HG03575 (cell line): ENCODE data around the gene DLX1.
"Not testable (repeated sequence)": the region's sequence is repeated elsewhere in the genome, so short reads cannot be mapped to it uniquely, and the experiment has no call there.

ENCODE experiments used
- ATAC-seq: cut with Tn5 transposase; IDR thresholded peaks from one replicate; pipeline ENCODE4 v1.9.1; 2021; ENCODE audit not compliant: unreplicated experiment, insufficient number of reproducible peaks, low FRiP score; ENCODE audit errors: extremely low read depth

Gene DLX1

GRCh38 chr2:172106108-172106961 is 21.0 kb downstream of the DLX1 start:
- ATAC-seq: no peak

DNA sequence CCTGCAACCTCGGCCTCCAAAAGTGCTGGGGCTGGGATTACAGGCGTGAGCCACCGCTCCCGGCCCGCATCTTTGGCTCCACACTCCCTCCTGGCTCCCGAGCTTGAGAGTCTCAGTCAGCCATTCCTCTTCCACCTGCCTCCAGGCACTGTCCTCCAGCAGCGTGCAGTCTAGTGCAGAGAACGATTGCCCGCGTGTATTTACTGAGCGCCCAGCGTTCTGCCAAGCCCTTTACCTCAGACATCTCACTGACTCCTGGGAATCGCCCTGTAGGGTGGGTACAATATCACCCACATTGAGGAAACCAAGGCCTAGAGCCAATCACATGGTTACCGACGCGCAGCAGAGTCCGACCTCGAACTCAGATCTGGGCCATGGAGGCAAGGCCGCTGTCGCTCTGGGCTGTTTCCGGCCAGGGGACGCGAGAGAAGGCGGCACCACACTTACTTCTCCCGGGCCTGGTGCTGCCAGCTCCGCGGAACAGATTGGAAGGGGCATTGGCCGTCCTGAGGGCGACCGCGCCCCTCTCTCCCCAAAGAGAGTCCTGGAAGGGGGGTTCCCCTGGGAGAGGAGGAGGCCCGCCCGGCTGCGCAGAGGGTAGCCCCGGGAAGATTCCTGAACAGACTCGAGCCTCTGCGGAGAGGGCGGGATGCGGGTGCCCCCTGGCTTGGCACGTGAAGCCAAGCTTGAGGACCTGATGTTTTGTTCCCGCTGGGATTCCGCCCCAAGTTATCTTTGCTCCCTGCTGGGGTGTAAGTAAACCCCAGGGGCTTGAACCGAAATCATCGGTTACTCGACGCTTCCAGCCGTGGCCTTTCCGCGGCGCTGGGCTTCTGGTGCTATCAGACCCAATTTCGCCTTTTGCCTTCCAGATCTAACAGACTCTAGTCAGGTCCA is 22.6 kb downstream of the DLX1 start:
- no peak for ATAC-seq

DNA sequence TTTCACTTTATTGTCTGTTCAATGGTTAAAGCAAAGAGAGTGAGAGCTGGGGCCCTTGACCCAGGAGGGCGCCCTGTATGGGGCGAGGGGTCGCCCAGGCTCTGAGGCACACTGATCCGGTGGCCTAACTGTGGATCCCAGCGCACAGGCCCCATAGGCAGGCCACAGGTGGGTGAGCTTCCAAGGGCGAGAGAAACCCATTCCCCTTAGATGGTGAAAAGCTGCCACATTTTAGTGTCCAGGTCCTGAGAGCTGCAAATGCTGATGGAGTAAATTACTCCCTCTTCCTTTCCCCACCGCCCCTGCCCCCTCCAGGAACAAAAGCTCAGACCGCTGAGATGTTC is 23.3 kb downstream of the DLX1 start:
- ATAC-seq: no peak

DNA sequence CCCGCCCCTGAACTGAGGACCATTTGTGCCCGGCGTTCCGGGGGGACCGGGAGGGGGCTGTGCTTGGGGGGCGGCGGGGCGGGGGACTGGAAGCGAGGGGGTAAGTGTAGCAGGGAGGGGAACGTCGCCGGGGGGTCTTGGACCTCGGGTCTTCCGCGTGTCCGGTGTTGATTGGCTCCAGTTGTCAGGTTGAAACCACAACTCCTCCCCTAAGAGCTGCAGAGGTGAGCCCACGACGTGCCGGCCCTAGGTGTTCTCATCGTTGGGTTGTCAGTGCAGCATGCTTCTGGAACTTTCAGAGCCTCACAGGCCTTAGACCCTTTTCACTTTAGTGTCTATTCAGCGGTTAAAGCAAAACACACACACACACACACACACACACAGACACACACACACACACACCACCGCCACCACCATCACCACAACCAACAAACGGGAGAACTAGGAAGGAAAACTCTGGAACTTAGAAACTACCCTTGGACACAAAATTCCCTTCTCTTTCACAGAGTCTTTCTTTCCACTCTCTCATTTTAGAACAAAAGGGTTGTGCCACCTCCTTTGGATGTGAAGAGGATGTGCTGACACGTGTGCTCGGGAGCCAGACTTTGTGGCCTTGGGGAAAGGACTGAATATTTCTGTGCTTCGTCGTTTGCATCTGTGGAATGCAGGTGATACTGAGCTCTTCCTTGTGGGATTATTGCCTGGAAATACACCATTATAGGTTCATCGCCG is 24.1 kb downstream of the DLX1 start:
- ATAC-seq: no peak

GRCh38 chr2:172109988-172110811 is 24.9 kb downstream of the DLX1 start:
- no peak for ATAC-seq

DNA sequence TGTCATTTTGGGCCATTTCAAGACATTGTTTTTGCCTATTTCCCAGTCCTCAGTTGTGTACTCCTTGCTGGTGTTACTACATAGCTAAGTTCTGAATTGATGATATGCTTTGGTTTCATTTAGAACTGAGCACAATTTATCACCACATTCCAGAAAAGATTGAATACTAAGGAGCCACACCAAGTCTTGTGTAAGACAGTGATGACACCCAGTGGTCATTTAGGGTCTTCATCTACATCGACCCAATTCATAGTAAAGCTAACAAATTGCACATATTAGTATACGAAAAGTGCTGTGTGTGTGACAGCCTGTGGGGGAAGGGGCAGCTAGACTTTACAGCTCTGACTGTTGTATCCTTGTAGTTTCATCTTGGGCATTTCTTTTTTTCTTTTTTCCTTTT is 28.3 kb downstream of the DLX1 start:
- no peak for ATAC-seq

DNA sequence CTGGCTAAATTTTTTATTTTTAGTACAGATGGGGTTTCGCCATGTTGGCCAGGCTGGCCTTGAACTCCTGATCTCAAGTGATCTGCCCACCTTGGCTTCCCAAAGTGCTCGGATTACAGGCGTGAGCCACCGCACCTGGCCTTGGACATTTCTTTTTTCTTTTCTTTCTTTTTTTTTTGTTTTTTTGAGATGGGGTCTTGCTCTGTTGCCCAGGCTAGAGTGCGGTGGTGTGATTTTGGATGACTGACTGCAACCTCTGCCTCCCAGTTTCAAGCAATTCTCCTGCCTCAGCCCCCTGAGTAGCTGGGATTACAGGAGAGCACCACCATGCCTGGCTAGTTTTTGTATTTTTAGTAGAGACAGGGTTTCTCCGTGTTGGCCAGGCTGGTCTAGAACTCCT is 28.9 kb downstream of the DLX1 start:
- not testable (repeated sequence) for ATAC-seq

GRCh38 chr2:172114579-172114978 is 29.3 kb downstream of the DLX1 start:
- ATAC-seq: no peak

DNA sequence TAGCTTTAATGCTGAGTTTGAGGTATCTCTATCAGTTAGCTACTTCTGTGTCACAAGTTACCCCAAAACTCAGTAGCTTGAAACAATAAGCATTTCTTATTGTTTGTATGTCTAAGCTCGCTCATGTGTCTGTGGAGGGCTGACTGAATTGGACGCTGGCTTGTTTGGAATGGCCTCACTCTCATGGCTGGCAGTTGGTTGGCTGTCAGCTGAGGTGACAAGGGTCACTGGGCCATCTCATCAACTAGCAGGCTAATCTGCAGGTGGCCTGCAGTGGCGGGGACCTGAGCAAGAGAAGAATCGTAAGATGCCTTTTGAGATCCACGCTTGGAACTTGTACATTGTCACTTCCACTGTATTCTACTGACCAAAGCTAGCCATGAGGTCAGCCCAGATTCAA is 30.8 kb downstream of the DLX1 start:
- ATAC-seq: no peak

- no peak for ATAC-seq
Observed at GRCh38 chr2:172119089-172119488, 33.8 kb downstream of the DLX1 start.

- ATAC-seq: no peak
Observed at GRCh38 chr2:172120118-172120517, 34.8 kb downstream of the DLX1 start.

- ATAC-seq: no peak
Observed at GRCh38 chr2:172128484-172128883, 43.2 kb downstream of the DLX1 start.

- no peak for ATAC-seq
Observed at GRCh38 chr2:172129404-172129803, 44.1 kb downstream of the DLX1 start.

DNA sequence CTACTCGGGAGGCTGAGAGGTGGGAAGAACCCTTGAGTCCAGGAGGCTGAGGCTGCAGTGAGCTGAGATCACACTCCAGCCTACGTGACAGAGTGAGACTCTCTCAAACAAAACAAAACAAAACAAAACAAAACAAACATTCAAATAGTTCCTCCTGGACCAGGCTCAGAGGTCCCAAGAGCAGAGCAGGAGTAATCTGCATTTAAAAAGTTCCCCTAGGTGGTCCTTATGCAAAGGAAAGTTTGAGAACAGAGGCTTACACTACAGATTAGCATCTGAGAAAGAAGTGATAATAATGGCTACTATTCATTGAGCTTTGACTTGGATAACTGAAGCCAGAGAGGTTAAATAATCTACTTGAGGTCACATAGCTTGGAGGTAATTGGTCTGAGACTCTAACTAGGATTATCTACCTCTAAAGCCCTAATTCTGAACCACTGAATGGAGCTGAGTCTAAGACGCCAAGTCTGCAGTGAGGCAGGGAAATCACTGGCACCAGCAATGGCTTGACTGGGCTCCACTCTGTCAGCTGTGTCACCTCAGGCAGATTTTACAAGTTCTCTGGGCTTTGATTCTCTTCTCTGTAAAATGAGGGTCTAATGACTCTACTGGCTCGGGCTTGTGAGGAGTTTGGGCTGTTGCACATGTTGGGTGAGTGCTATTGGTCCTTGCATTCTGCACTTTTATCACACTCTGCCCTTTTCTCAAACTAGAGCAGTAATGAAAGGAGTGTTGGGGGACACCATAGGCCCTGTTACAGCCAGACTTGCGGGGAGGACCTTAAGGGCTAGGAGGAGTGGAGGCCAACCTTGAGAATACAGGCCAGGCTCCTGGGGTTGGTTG is 46.6 kb downstream of the DLX1 start:
- ATAC-seq: no peak

DNA sequence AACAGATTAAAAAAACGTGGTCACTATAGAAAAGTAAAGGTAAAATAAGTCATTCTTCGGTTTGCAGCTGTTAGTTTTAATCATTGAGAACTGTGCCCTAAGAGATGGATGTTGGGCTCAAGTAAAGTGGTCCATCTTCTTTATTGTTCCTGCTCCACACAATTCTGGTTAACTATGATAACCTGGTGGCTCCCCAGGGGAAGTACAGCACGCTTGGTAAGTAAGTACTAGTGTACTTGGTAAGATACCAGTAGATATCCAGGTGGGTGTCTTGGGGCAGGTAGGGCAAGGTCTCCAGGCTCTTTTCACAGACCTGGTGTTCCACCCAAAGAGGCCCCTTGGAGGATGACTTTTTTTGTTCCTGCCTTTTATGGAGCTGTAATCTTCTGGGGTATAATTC is 49.0 kb downstream of the DLX1 start:
- ATAC-seq: no peak

- ATAC-seq: no peak
Observed at GRCh38 chr2:172135446-172135845, 50.1 kb downstream of the DLX1 start.

DNA sequence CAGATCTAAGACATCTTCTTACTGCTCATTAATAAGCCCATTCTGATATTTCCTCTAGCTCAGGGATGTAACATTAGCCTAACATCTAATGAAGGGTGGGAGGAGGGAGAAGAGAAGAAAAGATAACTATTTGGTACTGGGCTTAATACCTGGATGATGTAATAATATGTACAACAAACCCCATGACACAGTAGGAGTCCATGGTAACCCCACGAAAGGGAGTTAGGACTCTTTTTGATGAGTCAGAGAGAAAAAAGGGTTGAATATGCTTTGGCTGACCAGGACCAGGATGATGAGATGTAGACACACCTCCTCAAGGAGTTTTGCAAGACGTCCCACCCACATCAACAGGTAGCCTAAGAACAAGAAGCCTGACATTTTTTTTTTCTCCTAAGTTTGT is 51.8 kb downstream of the DLX1 start:
- no peak for ATAC-seq

- ATAC-seq: no peak
Observed at GRCh38 chr2:172137943-172138342, 52.6 kb downstream of the DLX1 start.
